ENCODE data around the gene BCAP29.

The BCAP29 gene, protein sequence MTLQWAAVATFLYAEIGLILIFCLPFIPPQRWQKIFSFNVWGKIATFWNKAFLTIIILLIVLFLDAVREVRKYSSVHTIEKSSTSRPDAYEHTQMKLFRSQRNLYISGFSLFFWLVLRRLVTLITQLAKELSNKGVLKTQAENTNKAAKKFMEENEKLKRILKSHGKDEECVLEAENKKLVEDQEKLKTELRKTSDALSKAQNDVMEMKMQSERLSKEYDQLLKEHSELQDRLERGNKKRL

GRCh38 chr7:107579885-107580715, at the start of gene BCAP29:
TSS of gene BCAP29 (plus strand) at chr7:107580246. CDS start at chr7:107580773, 527 bp downstream.
- peak; percentile 90 for DNase-seq

GRCh38 chr7:107530751-107531150, 49.3 kb upstream of the BCAP29 start:
- DNase-seq, result no peak

DNA sequence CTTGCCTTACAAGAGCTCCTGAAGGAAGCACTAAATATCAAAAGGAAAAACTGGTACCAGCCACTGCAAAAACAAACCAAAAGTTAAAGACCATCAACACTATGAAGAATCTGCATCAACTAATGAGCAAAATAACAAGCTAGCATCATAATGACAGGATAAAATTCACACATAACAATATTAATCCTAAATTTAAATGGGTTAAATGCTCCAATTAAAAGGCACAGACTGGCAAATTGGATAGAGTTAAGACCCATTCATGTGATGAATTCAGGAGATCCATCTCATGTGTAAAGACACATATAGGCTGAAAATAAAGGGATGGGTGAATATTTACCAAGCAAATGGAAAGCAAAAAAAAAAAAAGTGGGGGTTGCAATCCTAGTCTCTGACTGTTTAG, 45.9 kb upstream of the BCAP29 start:
- no peak for DNase-seq

GRCh38 chr7:107537228-107537627, 42.8 kb upstream of the BCAP29 start:
- peak; percentile 23 for DNase-seq

- DNase-seq, result peak; percentile 94
Observed at GRCh38 chr7:107538001-107538400, 42.0 kb upstream of the BCAP29 start.

DNA sequence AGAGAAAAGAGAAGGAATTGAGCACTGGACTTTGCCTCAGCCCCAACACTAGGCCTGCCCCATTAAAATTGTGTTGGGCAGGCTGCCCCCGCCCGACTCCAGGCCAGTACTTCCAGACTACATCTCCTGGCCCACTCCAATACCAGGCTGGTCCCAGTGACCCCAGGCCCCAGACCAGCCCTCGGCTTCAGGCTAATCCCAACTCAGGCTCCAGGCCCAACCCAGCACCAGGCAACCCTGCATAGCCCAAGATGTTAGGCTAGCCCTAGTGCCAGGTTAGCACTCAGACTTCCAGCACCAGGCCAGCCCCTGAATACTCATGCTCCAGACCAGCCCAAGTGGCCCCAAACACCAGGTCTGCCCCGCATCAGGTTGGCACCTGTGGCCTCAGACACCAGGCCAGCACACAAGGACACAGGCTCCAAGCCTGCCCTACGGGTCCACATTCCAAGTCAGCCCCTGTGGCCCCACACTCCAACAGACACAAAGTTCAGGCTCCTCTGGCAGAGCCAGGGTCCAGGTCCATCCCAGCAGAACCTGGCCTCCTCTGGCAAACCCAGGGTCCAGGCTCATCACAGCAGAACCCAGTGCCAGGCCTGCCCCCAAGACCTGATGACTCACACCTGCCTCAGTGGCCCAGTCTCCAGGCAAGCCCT, 36.6 kb upstream of the BCAP29 start:
- no peak for DNase-seq

GRCh38 chr7:107544848-107545591, 35.0 kb upstream of the BCAP29 start:
- DNase-seq, result no peak

DNA sequence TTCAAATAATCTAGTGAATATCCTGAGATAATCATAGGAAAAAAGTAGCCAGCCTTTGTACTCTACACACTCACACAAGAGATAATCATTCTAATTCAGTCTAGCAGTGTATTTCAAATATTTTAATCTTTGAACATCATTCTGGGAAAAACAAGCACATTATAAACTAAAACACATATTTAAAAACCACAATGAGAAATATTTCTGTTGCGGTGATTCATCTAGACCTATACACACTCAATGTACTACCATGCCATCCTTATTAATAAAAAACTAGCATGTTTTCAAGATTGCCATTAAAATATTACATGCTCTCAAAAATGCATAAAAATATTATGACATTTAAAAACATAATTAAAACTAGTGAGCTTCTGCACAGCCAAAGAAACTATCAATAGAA, 28.1 kb upstream of the BCAP29 start:
- DNase-seq, result no peak

DNA sequence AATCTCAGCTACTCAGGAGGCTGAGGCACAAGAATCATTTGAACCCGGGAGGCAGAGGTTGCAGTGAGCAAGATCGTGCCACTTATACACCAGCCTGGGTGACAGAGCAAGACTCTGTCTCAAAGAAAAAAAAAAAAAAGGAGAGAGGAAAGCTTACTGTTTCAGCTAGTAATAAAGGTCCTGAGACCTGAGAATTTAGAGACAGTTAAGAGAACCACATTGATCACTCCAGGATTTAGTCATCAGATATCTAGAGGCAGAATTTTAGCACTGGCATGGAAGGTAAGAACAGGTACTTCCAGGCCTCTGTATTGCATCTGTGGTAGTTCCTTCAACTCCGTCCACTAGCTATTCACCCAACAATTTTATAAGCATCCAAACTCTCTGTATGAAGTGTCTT, 24.2 kb upstream of the BCAP29 start:
- DNase-seq, result no peak

- peak; percentile 24 for DNase-seq
Observed at GRCh38 chr7:107559864-107560263, 20.2 kb upstream of the BCAP29 start.

DNA sequence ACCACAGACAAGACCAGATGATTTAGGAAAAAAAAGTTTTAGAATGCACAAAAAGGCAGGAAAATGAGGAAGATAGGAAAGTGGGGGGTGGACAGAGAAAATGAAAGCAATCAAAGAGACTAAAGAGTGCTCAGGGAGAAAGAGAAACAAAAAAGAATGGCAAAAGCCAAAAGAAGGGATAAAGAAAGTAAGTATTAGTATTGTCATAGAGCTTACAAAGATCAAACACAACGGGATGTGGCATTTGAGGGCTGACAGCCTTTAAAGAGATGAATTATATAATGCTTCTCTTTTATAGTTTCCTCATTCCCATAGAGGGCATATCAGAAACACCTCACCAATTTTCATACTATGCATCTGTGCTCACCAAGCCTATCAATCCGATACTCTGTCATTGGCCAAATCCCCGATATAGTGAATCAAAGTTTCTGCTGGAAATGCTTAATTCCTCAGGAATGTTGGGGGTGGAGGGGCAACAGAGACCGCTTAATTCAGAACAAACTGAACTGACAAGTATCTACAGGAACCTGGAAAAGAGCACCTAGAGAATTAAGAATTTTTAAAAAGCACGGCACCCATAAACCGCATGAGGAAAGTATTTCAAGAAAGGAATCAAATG, 19.0 kb upstream of the BCAP29 start:
- no peak for DNase-seq

GRCh38 chr7:107563081-107563774, 16.8 kb upstream of the BCAP29 start:
- DNase-seq, result peak; percentile 84

- DNase-seq, result peak; percentile 95
Observed at GRCh38 chr7:107563775-107564552, 16.1 kb upstream of the BCAP29 start, which contains the start of the genes COG5 and DUS4L. TSS of gene COG5 (minus strand) at chr7:107563920. CDS start at chr7:107563896, 24 bp downstream. TSS of gene DUS4L (plus strand) at chr7:107563971. CDS start at chr7:107567071, 3,100 bp downstream.

GRCh38 chr7:107564553-107565298, 15.3 kb upstream of the BCAP29 start:
- peak; percentile 18 for DNase-seq

- DNase-seq, result no peak
Observed at GRCh38 chr7:107570298-107570697, 9.7 kb upstream of the BCAP29 start.

DNA sequence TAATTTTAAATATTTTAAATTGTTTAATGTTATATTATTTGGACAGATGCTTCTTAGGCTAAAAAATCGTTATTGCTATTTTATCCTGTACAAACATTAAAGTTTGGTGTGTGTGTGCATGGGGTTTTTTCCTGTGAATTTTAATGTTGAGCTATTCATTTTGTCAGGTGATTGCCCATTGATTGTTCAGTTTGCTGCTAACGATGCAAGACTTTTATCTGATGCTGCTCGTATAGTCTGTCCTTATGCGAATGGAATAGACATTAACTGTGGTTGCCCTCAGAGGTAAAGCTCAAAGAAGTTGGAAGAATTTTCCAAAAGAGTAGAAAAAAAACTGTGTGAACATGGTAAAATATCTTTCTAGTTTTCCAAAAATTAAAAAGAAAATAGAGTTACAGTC, 6.5 kb upstream of the BCAP29 start:
- DNase-seq, result no peak

DNA sequence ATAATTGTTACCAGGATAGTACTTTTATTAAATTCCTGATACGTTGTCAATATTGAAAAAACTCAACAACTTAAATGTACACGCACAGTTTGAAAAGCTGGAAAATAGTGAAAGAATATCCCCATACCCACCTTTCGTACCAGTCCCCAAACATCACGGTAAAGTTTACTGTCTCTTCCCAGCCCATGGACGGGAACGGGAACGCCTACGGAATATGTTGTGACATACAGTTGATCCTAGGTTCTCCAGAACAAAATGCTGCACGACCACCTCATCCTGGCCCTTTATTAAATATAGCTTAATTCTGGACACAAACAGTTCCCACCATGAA, 527 bp upstream of the BCAP29 start:
- no peak for DNase-seq

GRCh38 chr7:107580716-107581383, 804 bp downstream of the BCAP29 start:
- no peak for DNase-seq

DNA sequence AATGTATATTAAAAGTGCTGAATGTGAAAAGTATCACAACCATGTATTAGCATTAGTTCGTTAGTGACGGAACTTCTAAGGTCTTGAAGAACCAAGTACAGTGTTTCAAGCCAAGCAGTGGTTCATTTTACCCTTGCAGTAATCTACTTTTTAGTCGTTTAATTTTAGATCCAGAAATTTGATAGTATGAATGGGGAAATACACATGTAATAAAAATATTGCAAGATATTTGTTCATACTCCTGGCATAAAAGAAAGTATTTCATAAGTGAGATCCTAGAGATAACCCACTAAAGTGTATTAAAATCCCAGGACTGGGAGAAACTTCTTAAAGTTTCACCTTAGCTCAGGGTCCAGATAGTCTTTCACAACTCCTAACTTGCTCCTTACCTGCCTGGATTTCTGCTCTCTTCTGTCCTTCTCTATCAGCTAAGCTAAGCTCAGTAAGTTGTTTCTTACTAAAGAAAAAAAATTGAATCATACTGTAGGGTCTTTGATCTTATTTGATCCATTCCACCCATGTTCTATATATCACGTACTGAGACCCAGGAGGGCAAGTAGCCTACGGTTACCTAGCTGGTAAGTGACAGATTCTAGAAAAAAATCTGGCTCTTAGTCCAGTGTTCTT, 1.5 kb downstream of the BCAP29 start:
- no peak for DNase-seq

Data from DMS53 (cell line).